ENCODE measurements around the gene SLC12A9.
"Not testable (repeated sequence)": the region's sequence is repeated elsewhere in the genome, so short reads cannot be mapped to it uniquely, and the experiment has no call there.

SLC12A9 gene

DNA sequence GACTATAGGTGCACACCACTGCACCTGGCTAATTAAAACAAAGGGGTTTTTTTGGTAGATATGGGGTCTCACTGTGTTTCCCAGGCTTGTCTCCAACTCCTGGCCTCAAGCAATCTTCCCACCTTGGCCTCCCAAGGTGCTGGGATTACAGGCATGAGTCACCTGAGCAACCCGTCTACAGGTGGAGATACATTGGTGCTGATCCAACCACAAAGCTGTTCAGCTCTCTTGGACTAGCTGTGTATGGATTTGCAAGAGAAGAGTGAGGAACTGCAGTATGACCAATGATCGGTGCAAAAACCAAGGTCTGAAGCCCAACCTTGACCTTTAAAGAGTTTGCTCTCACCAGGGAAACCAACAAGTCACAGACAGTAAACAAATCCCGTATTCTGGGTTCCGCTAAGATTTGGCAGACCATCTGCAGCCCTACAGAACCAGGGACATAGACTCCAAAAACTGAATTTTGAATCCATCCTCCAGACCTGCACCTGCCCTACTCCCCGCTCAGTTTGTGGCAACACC is 44.1 kb upstream of the SLC12A9 start:
- no peak for DNase-seq (ENCODE audit: low read depth)
- TF ChIP-seq, protein P1, sequence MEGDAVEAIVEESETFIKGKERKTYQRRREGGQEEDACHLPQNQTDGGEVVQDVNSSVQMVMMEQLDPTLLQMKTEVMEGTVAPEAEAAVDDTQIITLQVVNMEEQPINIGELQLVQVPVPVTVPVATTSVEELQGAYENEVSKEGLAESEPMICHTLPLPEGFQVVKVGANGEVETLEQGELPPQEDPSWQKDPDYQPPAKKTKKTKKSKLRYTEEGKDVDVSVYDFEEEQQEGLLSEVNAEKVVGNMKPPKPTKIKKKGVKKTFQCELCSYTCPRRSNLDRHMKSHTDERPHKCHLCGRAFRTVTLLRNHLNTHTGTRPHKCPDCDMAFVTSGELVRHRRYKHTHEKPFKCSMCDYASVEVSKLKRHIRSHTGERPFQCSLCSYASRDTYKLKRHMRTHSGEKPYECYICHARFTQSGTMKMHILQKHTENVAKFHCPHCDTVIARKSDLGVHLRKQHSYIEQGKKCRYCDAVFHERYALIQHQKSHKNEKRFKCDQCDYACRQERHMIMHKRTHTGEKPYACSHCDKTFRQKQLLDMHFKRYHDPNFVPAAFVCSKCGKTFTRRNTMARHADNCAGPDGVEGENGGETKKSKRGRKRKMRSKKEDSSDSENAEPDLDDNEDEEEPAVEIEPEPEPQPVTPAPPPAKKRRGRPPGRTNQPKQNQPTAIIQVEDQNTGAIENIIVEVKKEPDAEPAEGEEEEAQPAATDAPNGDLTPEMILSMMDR (IDR thresholded peaks at IDR 0.05; ENCODE audit: control insufficient read depth, extremely low read depth, insufficient read depth), result no peak
- no peak overlapping the region for H3K4me3 ChIP-seq (ENCODE audit: low read depth, low read length)

DNA sequence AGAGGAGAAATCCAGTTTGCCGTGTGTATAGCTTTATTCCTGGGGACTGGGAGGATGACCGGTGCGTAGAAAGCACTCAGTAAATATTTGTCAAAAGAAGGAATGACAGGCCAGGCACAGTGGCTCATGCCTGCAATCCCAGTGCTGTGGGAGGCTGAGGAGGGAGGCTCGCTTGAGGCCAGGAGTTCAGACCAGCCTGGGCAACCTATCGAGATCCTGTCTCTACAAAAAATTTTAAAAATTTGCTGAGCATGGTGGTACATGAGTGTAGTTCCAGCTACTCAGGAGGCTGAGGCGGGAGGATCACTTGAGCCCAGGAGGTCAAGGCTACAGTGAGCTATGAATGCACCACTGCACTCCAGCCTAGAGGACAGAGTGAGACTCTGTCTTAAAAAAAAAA is 41.0 kb upstream of the SLC12A9 start:
- TF ChIP-seq, protein P1 (IDR thresholded peaks at IDR 0.05; ENCODE audit: control insufficient read depth, extremely low read depth, insufficient read depth), result no peak
- no peak for DNase-seq (ENCODE audit: low read depth)
- H3K4me3 ChIP-seq (ENCODE audit: low read depth, low read length), result no peak overlapping the region

DNA sequence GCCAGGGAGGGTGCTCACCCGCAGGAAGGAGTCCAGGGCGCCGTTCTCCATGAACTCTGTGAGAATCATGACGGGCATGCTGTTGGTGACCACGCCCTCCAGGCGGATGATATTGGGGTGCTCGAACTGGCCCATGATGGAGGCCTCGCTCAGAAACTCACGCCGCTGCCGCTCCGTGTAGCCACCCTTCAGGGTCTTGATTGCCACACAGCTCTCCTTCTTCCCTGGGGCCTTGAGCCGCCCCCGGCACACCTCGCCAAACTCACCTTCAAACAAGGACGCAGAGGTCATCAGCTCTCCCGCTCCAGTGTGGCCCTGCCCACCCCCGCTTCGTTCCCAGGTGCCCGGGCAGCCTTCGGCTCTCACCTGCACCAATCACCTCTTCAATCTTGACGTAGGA is 39.8 kb upstream of the SLC12A9 start:
- TF ChIP-seq, protein P1 (IDR thresholded peaks at IDR 0.05; ENCODE audit: control insufficient read depth, extremely low read depth, insufficient read depth), result no peak
- H3K4me3 ChIP-seq (ENCODE audit: low read depth, low read length), result no peak overlapping the region
- no peak for DNase-seq (ENCODE audit: low read depth)

GRCh38 chr7:100816515-100816914 is 36.0 kb upstream of the SLC12A9 start:
- H3K4me3 ChIP-seq (ENCODE audit: low read depth, low read length); DNase-seq (ENCODE audit: low read depth): not testable (repeated sequence)

GRCh38 chr7:100817097-100817496 is 35.4 kb upstream of the SLC12A9 start:
- no peak for DNase-seq (ENCODE audit: low read depth)
- no peak overlapping the region for H3K4me3 ChIP-seq (ENCODE audit: low read depth, low read length)
- TF ChIP-seq, protein P1 (IDR thresholded peaks at IDR 0.05; ENCODE audit: control insufficient read depth, extremely low read depth, insufficient read depth), result no peak

- no peak overlapping the region for H3K4me3 ChIP-seq (ENCODE audit: low read depth, low read length)
- no peak for DNase-seq (ENCODE audit: low read depth)
- TF ChIP-seq, protein P1 (IDR thresholded peaks at IDR 0.05; ENCODE audit: control insufficient read depth, extremely low read depth, insufficient read depth), result no peak
These were observed 34.1 kb upstream of the SLC12A9 start for GRCh38 chr7:100818366-100818765.

GRCh38 chr7:100818825-100819224 is 33.7 kb upstream of the SLC12A9 start:
- H3K4me3 ChIP-seq (ENCODE audit: low read depth, low read length), result no peak overlapping the region
- TF ChIP-seq, protein P1 (IDR thresholded peaks at IDR 0.05; ENCODE audit: control insufficient read depth, extremely low read depth, insufficient read depth), result no peak

More at GRCh38 chr7:100818825-100819224, 33.7 kb upstream of the SLC12A9 start:
- no peak for DNase-seq (ENCODE audit: low read depth)
